H1 (cell line): ENCODE results near the gene SNX15. TPM values are rescaled to one million over a fixed set of nuclear protein-coding genes. Genes with fewer than 3 reads are reported as not detected.

Experiments
- CHD7 ChIP-seq: fragments of 300-600 bp; sonication (generic); IDR thresholded peaks from 2 replicates; pipeline ENCODE4 v1.7.1; 2012; ENCODE audit warnings: low read length, moderate library complexity, mild to moderate bottlenecking, inconsistent platforms; ENCODE audit not compliant: insufficient replicate concordance
- HDAC2 ChIP-seq, 2 experiments: fragments of 300-600 bp in 1 of 2; sonication (generic) in 1 of 2; IDR thresholded peaks; 2 replicates each; pipeline ENCODE4 v1.6.1; 2011 to 2012; ENCODE audit warnings: low read depth in 2 of 2, low read length in 2 of 2, mild to moderate bottlenecking in 2 of 2, moderate library complexity in 2 of 2, borderline replicate concordance in 1 of 2, inconsistent platforms in 1 of 2
- RBBP5 ChIP-seq: IDR thresholded peaks from 2 replicates; pipeline ENCODE4 v1.7.1; 2012; ENCODE audit warnings: low read depth, mild to moderate bottlenecking, inconsistent platforms, low read length, moderate library complexity, borderline replicate concordance
- SIN3A ChIP-seq, 2 experiments: IDR thresholded peaks in 1 of 2; conservative IDR thresholded peaks in 1 of 2; 2 replicates each; pipeline ENCODE4 v1.6.1; 2011 to 2012; ENCODE audit warnings: low read length in 2 of 2, improper control_type of control experiment in 1 of 2, low read depth in 1 of 2, mild to moderate bottlenecking in 1 of 2
- SP2 ChIP-seq: IDR thresholded peaks from 2 replicates; pipeline ENCODE4 v1.6.1; 2012; ENCODE audit warnings: mild to moderate bottlenecking, low read length, inconsistent platforms
- SP4 ChIP-seq: IDR thresholded peaks from 2 replicates; pipeline ENCODE4 v1.6.1; 2012; ENCODE audit warnings: low read length, inconsistent platforms
- TAF1 ChIP-seq: IDR thresholded peaks from 2 replicates; pipeline ENCODE4 v1.6.1; 2011; ENCODE audit warnings: mild to moderate bottlenecking, low read depth, low read length
- TCF12 ChIP-seq: IDR thresholded peaks from 2 replicates; pipeline ENCODE4 v1.6.1; 2011; ENCODE audit warnings: low read depth, mild to moderate bottlenecking, low read length
- polyA plus RNA-seq, 7 experiments: library from polyadenylated mRNA; depleted of rRNA in 3 of 7; stranded (reverse) in 5 of 7; unstranded in 2 of 7; fragments of >200 nt in 5 of 7; fragments of 200-250 nt in 2 of 7; gene quantifications; 1 replicate in 5 of 7; 2 replicates in 1 of 7; 4 replicates in 1 of 7; pipeline versions ENCODE4 v1.2.1 to v1.2.3, GENCODE V29; 2011 to 2013; ENCODE audit warnings: missing spikeins in 2 of 7, mixed read lengths in 2 of 7
- total RNA-seq: library from RNA; stranded (reverse); fragmentation: NEBNext Ultra II Directional; extraction: Animal tissue kit (Norgen Biotek cat#: 25700); gene quantifications from 2 replicates; pipeline ENCODE4 v1.2.1, GENCODE V29; 2021

Gene SNX15
- total and polyA plus RNA-seq, 2 of the 8 experiments (the other 6 are each of a cell fraction or from before 2014, with no cell fraction given) = 13.0 to 18.3 TPM

- TF ChIP-seq CHD7 (no peak), SIN3A (conservative IDR thresholded peaks at IDR 0.05 in 1 of 2, IDR thresholded peaks at IDR 0.05 in 1 of 2; ENCODE audit: low read depth in 1 of 2, low read length in 2 of 2) (no peak), TAF1 (no peak), RBBP5 (no peak), HDAC2 (IDR thresholded peaks at IDR 0.05; ENCODE audit: borderline replicate concordance in 1 of 2, low read depth in 2 of 2, low read length in 2 of 2) (no peak), SP2 (no peak), TCF12 (no peak), SP4 (no peak)
Observed at GRCh38 chr11:65059959-65060824, 33.0 kb downstream of the SNX15 start (continued).
